GM23338 (cell line): Measurements from ENCODE around the gene CXADR.

Experiments used
- CREB1 ChIP-seq: fragments of 250-450 bp; sonication (Bioruptor Pico); IDR thresholded peaks from 2 replicates; pipeline ENCODE4 v1.5.0; 2020; ENCODE audit warnings: low read depth, mild to moderate bottlenecking, moderate library complexity
- EZH2 ChIP-seq: fragments of 200-600 bp; sonication (generic); IDR thresholded peaks from one replicate; pipeline ENCODE4 v1.8.0; 2017; ENCODE audit warnings: antibody characterized with exemption, mild to moderate bottlenecking, low read depth; ENCODE audit not compliant: unreplicated experiment
- EZH2phosphoT487 ChIP-seq: fragments of 200-600 bp; sonication (generic); IDR thresholded peaks from one replicate; pipeline ENCODE4 v1.8.1; 2018; ENCODE audit warnings: antibody characterized with exemption; ENCODE audit not compliant: unreplicated experiment
- JUNB ChIP-seq: IDR thresholded peaks from one replicate; pipeline ENCODE4 v1.6.1; 2016; ENCODE audit warnings: antibody characterized with exemption; ENCODE audit not compliant: unreplicated experiment
- NANOG ChIP-seq: IDR thresholded peaks from 2 replicates; pipeline ENCODE4 v1.6.1; 2016; ENCODE audit warnings: antibody characterized with exemption, borderline replicate concordance
- POLR2AphosphoS5 ChIP-seq: IDR thresholded peaks from 2 replicates; pipeline ENCODE4 v1.6.1; 2016; ENCODE audit warnings: antibody characterized with exemption, low read depth
- ZNF114 ChIP-seq: fragments of 250-450 bp; sonication (Bioruptor Pico); IDR thresholded peaks from 2 replicates; pipeline ENCODE4 v1.5.0; 2020; ENCODE audit warnings: mild to moderate bottlenecking, moderate library complexity
- TF ChIP-seq, protein P1 (sequence below), 2 experiments: fragments of 200-600 bp in 1 of 2; sonication (generic) in 1 of 2; conservative IDR thresholded peaks; 2 replicates each; pipeline versions ENCODE4 v1.5.1 to v1.6.1; 2016 to 2017; ENCODE audit warnings: antibody characterized with exemption in 2 of 2, low read depth in 2 of 2, mild to moderate bottlenecking in 2 of 2, moderate library complexity in 1 of 2
- TF ChIP-seq, protein P2 (sequence below): IDR thresholded peaks from one replicate; pipeline ENCODE4 v1.6.1; 2018; ENCODE audit warnings: antibody characterized with exemption; ENCODE audit not compliant: unreplicated experiment
- TF ChIP-seq, protein P3 (sequence below): fragments of 250-450 bp; sonication (Bioruptor Pico); IDR thresholded peaks from 2 replicates; pipeline ENCODE4 v1.5.0; 2020; ENCODE audit warnings: mild to moderate bottlenecking, moderate library complexity
- TF ChIP-seq, protein P4 (sequence below): IDR thresholded peaks from 2 replicates; pipeline ENCODE4 v1.6.1; 2016; ENCODE audit warnings: antibody characterized with exemption

DNA sequence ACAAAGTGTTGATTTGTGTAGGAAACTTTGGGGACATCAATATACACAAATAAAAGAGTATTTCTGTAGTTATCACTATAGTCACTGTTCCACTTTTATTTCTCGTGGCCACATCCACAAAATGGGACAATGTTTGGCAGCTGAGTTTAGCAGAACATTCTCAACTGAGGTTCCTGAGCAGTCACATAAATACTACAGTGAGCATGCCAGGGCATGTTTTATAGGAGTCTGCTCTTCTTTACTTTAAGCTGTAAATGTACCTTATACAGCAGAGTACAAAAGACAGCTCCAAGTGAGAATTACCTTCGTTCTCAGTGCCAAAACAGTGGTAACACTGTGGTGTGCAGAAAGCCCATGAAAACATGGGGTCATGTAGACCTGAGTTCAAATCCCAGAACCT lies 94.8 kb downstream of the CXADR start:
- TF ChIP-seq, protein P1, sequence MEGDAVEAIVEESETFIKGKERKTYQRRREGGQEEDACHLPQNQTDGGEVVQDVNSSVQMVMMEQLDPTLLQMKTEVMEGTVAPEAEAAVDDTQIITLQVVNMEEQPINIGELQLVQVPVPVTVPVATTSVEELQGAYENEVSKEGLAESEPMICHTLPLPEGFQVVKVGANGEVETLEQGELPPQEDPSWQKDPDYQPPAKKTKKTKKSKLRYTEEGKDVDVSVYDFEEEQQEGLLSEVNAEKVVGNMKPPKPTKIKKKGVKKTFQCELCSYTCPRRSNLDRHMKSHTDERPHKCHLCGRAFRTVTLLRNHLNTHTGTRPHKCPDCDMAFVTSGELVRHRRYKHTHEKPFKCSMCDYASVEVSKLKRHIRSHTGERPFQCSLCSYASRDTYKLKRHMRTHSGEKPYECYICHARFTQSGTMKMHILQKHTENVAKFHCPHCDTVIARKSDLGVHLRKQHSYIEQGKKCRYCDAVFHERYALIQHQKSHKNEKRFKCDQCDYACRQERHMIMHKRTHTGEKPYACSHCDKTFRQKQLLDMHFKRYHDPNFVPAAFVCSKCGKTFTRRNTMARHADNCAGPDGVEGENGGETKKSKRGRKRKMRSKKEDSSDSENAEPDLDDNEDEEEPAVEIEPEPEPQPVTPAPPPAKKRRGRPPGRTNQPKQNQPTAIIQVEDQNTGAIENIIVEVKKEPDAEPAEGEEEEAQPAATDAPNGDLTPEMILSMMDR (conservative IDR thresholded peaks at IDR 0.05; ENCODE audit: low read depth in 2 of 2) = no peak
- no peak for TF ChIP-seq EZH2phosphoT487
- no peak for TF ChIP-seq ZNF114 (CRISPR knock-in tag)
- TF ChIP-seq, protein P2, sequence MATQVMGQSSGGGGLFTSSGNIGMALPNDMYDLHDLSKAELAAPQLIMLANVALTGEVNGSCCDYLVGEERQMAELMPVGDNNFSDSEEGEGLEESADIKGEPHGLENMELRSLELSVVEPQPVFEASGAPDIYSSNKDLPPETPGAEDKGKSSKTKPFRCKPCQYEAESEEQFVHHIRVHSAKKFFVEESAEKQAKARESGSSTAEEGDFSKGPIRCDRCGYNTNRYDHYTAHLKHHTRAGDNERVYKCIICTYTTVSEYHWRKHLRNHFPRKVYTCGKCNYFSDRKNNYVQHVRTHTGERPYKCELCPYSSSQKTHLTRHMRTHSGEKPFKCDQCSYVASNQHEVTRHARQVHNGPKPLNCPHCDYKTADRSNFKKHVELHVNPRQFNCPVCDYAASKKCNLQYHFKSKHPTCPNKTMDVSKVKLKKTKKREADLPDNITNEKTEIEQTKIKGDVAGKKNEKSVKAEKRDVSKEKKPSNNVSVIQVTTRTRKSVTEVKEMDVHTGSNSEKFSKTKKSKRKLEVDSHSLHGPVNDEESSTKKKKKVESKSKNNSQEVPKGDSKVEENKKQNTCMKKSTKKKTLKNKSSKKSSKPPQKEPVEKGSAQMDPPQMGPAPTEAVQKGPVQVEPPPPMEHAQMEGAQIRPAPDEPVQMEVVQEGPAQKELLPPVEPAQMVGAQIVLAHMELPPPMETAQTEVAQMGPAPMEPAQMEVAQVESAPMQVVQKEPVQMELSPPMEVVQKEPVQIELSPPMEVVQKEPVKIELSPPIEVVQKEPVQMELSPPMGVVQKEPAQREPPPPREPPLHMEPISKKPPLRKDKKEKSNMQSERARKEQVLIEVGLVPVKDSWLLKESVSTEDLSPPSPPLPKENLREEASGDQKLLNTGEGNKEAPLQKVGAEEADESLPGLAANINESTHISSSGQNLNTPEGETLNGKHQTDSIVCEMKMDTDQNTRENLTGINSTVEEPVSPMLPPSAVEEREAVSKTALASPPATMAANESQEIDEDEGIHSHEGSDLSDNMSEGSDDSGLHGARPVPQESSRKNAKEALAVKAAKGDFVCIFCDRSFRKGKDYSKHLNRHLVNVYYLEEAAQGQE = no peak
- TF ChIP-seq CREB1 (CRISPR knock-in tag) = no peak
- TF ChIP-seq POLR2AphosphoS5 = no peak
- TF ChIP-seq EZH2 = no peak
- TF ChIP-seq, protein P3, sequence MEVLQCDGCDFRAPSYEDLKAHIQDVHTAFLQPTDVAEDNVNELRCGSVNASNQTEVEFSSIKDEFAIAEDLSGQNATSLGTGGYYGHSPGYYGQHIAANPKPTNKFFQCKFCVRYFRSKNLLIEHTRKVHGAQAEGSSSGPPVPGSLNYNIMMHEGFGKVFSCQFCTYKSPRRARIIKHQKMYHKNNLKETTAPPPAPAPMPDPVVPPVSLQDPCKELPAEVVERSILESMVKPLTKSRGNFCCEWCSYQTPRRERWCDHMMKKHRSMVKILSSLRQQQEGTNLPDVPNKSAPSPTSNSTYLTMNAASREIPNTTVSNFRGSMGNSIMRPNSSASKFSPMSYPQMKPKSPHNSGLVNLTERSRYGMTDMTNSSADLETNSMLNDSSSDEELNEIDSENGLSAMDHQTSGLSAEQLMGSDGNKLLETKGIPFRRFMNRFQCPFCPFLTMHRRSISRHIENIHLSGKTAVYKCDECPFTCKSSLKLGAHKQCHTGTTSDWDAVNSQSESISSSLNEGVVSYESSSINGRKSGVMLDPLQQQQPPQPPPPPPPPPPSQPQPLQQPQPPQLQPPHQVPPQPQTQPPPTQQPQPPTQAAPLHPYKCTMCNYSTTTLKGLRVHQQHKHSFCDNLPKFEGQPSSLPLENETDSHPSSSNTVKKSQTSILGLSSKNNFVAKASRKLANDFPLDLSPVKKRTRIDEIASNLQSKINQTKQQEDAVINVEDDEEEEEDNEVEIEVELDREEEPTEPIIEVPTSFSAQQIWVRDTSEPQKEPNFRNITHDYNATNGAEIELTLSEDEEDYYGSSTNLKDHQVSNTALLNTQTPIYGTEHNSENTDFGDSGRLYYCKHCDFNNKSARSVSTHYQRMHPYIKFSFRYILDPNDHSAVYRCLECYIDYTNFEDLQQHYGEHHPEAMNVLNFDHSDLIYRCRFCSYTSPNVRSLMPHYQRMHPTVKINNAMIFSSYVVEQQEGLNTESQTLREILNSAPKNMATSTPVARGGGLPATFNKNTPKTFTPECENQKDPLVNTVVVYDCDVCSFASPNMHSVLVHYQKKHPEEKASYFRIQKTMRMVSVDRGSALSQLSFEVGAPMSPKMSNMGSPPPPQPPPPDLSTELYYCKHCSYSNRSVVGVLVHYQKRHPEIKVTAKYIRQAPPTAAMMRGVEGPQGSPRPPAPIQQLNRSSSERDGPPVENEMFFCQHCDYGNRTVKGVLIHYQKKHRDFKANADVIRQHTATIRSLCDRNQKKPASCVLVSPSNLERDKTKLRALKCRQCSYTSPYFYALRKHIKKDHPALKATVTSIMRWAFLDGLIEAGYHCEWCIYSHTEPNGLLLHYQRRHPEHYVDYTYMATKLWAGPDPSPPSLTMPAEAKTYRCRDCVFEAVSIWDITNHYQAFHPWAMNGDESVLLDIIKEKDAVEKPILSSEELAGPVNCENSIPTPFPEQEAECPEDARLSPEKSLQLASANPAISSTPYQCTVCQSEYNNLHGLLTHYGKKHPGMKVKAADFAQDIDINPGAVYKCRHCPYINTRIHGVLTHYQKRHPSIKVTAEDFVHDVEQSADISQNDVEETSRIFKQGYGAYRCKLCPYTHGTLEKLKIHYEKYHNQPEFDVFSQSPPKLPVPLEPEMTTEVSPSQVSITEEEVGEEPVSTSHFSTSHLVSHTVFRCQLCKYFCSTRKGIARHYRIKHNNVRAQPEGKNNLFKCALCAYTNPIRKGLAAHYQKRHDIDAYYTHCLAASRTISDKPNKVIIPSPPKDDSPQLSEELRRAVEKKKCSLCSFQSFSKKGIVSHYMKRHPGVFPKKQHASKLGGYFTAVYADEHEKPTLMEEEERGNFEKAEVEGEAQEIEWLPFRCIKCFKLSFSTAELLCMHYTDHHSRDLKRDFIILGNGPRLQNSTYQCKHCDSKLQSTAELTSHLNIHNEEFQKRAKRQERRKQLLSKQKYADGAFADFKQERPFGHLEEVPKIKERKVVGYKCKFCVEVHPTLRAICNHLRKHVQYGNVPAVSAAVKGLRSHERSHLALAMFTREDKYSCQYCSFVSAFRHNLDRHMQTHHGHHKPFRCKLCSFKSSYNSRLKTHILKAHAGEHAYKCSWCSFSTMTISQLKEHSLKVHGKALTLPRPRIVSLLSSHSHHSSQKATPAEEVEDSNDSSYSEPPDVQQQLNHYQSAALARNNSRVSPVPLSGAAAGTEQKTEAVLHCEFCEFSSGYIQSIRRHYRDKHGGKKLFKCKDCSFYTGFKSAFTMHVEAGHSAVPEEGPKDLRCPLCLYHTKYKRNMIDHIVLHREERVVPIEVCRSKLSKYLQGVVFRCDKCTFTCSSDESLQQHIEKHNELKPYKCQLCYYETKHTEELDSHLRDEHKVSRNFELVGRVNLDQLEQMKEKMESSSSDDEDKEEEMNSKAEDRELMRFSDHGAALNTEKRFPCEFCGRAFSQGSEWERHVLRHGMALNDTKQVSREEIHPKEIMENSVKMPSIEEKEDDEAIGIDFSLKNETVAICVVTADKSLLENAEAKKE (CRISPR knock-in tag) = no peak
- TF ChIP-seq, protein P4, sequence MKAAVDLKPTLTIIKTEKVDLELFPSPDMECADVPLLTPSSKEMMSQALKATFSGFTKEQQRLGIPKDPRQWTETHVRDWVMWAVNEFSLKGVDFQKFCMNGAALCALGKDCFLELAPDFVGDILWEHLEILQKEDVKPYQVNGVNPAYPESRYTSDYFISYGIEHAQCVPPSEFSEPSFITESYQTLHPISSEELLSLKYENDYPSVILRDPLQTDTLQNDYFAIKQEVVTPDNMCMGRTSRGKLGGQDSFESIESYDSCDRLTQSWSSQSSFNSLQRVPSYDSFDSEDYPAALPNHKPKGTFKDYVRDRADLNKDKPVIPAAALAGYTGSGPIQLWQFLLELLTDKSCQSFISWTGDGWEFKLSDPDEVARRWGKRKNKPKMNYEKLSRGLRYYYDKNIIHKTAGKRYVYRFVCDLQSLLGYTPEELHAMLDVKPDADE = no peak
- no peak for TF ChIP-seq JUNB
- TF ChIP-seq NANOG = no peak
